Measurements from ENCODE around the gene CCDC187.

DNA sequence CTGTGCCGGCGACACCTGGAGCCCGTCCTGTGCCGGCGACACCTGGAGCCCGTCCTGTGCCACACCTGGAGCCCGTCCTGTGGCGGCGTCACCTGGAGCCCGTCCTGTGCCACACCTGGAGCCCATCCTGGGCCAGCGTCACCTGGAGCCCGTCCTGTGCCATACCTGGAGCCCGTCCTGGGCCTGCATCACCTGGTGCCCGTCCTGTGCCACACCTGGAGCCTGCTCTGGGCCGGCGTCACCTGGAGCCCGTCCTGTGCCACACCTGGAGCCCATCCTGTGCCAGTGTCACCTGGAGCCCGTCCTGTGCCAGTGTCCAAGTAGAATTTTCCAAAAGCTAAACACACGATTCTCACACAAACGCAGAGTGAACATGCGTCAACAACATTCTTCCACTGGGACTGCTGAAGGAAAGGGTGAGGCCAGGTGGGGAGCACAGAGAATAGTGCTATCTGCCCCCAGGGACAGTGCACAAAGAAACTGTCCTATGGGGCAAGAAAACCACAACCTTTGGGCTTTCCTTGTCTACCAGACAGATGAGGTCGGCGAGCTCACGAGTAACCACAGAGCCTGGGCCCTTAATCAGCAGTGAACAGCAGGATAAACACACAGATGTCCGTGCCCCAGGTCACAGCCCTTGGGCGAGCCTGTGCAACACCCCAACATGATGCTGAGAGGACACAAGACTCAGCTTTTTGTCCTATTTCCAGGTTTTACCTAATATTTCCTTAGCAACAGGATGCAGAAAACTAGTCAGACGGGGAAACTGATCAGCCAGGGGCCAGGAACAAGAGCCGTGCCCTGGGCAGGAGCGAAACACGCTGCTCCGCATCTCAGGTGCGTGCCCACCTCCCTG, 66.2 kb downstream of the CCDC187 start:
- TF ChIP-seq, protein P1, sequence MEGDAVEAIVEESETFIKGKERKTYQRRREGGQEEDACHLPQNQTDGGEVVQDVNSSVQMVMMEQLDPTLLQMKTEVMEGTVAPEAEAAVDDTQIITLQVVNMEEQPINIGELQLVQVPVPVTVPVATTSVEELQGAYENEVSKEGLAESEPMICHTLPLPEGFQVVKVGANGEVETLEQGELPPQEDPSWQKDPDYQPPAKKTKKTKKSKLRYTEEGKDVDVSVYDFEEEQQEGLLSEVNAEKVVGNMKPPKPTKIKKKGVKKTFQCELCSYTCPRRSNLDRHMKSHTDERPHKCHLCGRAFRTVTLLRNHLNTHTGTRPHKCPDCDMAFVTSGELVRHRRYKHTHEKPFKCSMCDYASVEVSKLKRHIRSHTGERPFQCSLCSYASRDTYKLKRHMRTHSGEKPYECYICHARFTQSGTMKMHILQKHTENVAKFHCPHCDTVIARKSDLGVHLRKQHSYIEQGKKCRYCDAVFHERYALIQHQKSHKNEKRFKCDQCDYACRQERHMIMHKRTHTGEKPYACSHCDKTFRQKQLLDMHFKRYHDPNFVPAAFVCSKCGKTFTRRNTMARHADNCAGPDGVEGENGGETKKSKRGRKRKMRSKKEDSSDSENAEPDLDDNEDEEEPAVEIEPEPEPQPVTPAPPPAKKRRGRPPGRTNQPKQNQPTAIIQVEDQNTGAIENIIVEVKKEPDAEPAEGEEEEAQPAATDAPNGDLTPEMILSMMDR (IDR thresholded peaks at IDR 0.05) = no peak
- no peak for TF ChIP-seq POLR2A (IDR thresholded peaks at IDR 0.05)

All from right lobe of liver (tissue), 4 donors.